ENCODE data around the gene DUOX2.
"Not testable (repeated sequence)": the region's sequence is repeated elsewhere in the genome, so short reads cannot be mapped to it uniquely, and the experiment has no call there.

DUOX2 gene

DNA sequence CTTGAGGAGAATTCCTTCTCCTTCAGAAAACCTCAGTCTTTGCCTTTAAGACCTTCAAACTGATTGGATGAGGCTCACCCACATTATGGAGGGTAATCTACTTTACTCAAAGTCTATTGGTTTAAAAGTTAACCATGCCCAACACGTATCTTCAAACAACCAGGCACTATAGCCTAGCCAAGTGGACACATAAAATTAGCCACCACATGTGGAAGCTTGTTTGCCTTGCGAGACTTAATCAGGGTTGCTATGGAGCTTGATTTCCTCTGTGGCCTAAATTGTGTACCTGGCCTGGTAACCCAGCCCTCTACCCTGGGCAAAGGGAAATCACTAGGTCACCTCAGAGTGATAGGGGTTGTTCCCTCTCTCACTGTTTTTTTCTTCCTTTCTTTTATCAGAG is 71.1 kb downstream of the DUOX2 start:
- H3K36me3 ChIP-seq (ENCODE audit: control insufficient read depth, insufficient read depth, low read length); H3K4me1 ChIP-seq (ENCODE audit: control insufficient read depth, insufficient read depth, low read length); H3K4me3 ChIP-seq (ENCODE audit: low read depth, low read length); H3K27me3 ChIP-seq (ENCODE audit: control insufficient read depth, insufficient read depth, low read length); H3K9me3 ChIP-seq (ENCODE audit: control insufficient read depth, insufficient read depth, low read length); H3K9ac ChIP-seq (ENCODE audit: low read depth, low read length): not testable (repeated sequence)

All from iPS-15b (cell line).